Glutamatergic neuron (in vitro differentiated cells): ENCODE measurements around the gene GDF7. TPM values are rescaled to one million over a fixed set of nuclear protein-coding genes. Genes with fewer than 3 reads are reported as not detected.

ENCODE experiments used
- DNase-seq: peaks from one replicate; pipeline ENCODE4 v3.0.0; 2022
- H3K27ac Mint-ChIP-seq: one replicate; pipeline ENCODE4 v1.8.0; 2020; ENCODE audit warnings: mild to moderate bottlenecking, mixed read lengths, inconsistent platforms; ENCODE audit not compliant: unreplicated experiment
- H3K27me3 Mint-ChIP-seq: one replicate; pipeline ENCODE4 v1.8.0; 2020; ENCODE audit warnings: mild to moderate bottlenecking, moderate library complexity, mixed read lengths, inconsistent platforms; ENCODE audit not compliant: unreplicated experiment
- H3K36me3 Mint-ChIP-seq: one replicate; pipeline ENCODE4 v1.8.0; 2020; ENCODE audit warnings: mild to moderate bottlenecking, mixed read lengths, inconsistent platforms; ENCODE audit not compliant: unreplicated experiment
- H3K4me1 Mint-ChIP-seq: one replicate; pipeline ENCODE4 v1.8.0; 2020; ENCODE audit warnings: mild to moderate bottlenecking, low read depth, mixed read lengths, inconsistent platforms; ENCODE audit not compliant: unreplicated experiment
- H3K4me3 Mint-ChIP-seq: one replicate; pipeline ENCODE4 v1.8.0; 2020; ENCODE audit warnings: mild to moderate bottlenecking, mixed read lengths, inconsistent platforms; ENCODE audit not compliant: unreplicated experiment
- H3K9me3 Mint-ChIP-seq: one replicate; pipeline ENCODE4 v1.8.0; 2020; ENCODE audit warnings: mild to moderate bottlenecking, moderate library complexity, mixed read lengths, inconsistent platforms; ENCODE audit not compliant: unreplicated experiment
- total RNA-seq: library from RNA; stranded (reverse); fragmentation: NEBNext Ultra II Directional; extraction: Animal tissue kit (Norgen Biotek cat#: 25700); gene quantifications from one replicate; pipeline ENCODE4 v1.2.1, GENCODE V29; 2021; ENCODE audit not compliant: unreplicated experiment
- TF ChIP-seq, protein P1 (sequence below): fragments of 200-600 bp; sonication (generic); IDR thresholded peaks from one replicate; pipeline ENCODE4 v1.5.0; 2021; ENCODE audit not compliant: partially characterized antibody, unreplicated experiment

GDF7 gene
- total RNA-seq, 1 donor from 2014 or later = not detected

DNA sequence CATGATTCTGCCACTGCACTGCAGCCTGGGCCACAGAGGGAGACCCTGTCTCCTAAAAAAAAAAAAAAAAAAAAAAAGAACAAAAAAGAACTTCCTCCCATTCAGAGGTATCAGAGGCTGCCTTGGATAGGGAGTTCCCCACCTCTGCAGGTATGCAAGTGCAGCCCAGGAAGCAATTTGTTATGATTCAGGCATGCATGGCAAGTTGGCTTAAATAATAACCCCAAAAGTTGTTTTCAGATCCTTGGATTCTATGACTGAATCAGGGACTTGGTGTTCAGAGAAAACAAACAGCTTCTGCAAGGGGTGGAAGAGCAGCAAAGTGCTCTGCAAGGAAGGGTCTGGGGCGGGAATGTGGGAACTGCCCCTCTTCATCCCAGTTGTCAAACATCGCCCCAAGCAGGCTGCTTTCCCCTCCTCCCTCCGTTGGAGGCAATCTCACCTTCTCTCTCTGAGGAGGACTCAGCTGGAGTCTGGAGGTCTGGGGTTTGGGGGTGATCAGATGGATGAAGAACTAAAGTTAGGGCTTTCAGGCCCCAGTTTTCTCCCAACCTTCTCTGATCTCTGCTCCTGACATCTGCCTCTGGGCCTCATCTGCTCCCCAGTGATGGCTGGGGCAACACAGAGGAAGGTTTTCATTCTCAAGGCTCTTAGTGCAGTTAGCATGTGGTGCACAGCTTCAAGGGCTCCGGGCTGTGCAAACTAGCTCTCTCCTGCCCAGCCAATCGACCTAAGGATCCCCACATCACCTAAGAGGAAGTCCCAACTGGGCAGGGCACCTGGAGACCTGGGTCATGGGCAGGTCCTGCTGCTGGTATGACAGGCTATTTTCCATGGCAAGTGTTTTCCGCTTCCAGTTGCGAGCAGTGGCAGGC is 3.5 kb upstream of the GDF7 start:
- Mint-ChIP-seq H3K27me3 (peaks cover 17% of the 10 kb centered on the region), H3K9me3 (peaks cover 8% of the 10 kb centered on the region), H3K4me1 (peaks cover 3% of the 10 kb centered on the region), H3K4me3 (no peak overlapping the region), H3K36me3 (no peaks in the 10 kb centered on the region), H3K27ac (no peak overlapping the region)
- TF ChIP-seq, protein P1, sequence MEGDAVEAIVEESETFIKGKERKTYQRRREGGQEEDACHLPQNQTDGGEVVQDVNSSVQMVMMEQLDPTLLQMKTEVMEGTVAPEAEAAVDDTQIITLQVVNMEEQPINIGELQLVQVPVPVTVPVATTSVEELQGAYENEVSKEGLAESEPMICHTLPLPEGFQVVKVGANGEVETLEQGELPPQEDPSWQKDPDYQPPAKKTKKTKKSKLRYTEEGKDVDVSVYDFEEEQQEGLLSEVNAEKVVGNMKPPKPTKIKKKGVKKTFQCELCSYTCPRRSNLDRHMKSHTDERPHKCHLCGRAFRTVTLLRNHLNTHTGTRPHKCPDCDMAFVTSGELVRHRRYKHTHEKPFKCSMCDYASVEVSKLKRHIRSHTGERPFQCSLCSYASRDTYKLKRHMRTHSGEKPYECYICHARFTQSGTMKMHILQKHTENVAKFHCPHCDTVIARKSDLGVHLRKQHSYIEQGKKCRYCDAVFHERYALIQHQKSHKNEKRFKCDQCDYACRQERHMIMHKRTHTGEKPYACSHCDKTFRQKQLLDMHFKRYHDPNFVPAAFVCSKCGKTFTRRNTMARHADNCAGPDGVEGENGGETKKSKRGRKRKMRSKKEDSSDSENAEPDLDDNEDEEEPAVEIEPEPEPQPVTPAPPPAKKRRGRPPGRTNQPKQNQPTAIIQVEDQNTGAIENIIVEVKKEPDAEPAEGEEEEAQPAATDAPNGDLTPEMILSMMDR = no peak
- no peak for DNase-seq

DNA sequence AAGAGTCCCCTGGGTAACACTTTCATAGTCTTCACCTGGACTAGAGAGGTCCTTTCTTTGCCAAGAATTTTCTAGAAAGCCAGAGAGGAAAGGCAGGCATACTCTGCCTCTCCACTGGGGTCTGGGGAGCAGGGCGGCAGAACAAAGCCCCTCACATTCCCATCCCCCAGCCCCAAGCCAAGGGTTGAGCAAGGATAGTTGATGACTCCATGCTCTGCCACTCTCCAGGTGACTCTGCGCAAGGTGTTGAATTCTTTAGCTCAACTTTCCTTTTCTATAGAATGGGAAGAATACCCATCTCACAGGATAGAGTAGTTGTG is 2.9 kb upstream of the GDF7 start:
- no peak overlapping the region for H3K4me3 Mint-ChIP-seq
- no peaks in the 10 kb centered on the region for H3K36me3 Mint-ChIP-seq
- TF ChIP-seq, protein P1 = no peak
- peaks cover 8% of the 10 kb centered on the region for H3K9me3 Mint-ChIP-seq
- no peak for DNase-seq
- H3K4me1 Mint-ChIP-seq = peaks cover 3% of the 10 kb centered on the region
- H3K27ac Mint-ChIP-seq = no peak overlapping the region
- H3K27me3 Mint-ChIP-seq = peaks cover 17% of the 10 kb centered on the region

DNA sequence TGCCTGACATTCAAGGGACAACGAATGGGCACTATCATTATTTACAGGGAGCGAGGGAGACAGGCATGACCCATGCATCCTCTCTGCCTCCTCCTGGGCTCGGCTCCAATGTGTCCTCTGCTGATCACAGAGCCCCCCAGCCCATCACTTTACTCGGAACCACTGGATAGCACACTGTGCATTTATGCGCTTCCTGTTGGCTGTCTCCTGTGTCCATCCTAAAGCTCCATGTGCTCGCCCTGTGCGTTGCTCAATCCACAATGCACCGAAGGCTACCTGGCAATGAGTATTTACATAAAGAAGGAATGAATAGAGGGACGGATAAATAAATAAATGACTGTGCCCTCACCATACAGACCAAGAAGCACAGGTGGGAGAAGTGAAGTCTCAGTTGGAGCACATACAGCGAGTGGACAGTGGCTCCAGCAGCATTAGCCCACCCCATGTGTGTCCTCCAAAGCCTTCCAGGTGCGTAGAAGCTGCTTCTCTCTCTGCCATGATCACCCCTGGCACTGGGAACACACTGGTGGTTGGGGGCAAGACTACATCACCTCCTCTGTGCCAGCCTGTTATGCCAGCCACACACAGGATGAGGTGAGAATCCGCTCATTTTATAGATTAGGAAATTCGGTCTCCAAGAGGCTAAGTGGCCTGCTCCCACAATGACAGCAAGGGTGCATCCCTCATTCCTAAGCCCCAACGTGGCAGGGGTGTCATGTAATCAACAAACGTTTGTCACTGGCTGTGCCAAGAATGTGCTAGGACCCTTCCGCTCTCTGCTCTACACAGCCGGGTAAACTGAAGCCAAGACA is 2.3 kb upstream of the GDF7 start:
- Mint-ChIP-seq H3K4me1 (peaks cover 3% of the 10 kb centered on the region), H3K27ac (no peak overlapping the region), H3K4me3 (no peak overlapping the region), H3K27me3 (peaks cover 19% of the 10 kb centered on the region), H3K36me3 (no peaks in the 10 kb centered on the region), H3K9me3 (peaks cover 8% of the 10 kb centered on the region)
- TF ChIP-seq, protein P1 = no peak
- DNase-seq = no peak

DNA sequence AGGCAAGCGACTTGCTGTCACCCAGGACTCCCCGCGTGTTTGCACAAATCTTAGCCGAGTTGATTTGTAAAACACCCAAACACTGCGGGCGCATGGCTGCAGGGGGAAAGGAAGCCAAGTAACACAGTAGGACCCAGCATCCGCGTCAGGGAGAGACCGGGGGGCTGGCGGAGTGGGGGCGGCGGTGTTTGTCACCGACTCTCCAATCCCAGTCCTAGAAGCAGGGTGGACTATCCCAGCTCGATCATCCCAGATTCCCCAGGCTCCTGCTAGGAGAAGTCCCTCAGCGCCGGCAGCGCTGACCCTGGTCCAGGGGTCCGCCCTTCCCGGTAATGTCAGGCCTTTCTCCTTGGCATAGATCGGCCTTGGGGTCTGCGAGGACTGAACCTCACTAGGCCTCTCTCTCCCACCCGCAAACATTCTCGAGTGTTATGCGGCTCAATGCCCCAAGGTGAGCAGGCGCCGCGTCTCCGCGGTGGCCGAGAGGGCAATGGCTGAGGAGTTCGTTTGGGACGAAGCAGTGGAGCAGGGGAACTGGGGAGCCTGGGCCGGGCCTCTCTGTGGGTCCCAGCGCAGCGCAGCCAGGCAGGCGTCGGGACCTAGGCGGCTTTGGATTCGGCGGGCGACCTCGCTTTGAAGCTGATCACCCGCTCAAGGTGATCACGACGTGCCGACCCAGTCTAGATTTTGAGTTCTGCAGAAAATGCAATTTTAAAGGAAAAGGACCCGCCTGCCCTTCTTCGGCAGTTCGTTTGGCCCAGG is 1.5 kb upstream of the GDF7 start:
- TF ChIP-seq, protein P1 = no peak
- H3K9me3 Mint-ChIP-seq = peaks cover 8% of the 10 kb centered on the region
- no peaks in the 10 kb centered on the region for H3K36me3 Mint-ChIP-seq
- peaks cover 3% of the 10 kb centered on the region for H3K4me1 Mint-ChIP-seq
- H3K4me3 Mint-ChIP-seq = peak overlapping the region; percentile 61
- no peak for DNase-seq
- H3K27me3 Mint-ChIP-seq = peaks cover 23% of the 10 kb centered on the region
- no peak overlapping the region for H3K27ac Mint-ChIP-seq
